GM13976 (cell line): Measurements from ENCODE around the gene THOP1.
A peak's percentile ranks its signal among the peaks of the same experiment; 100 is the strongest.

Experiments used
- DNase-seq: peaks from one replicate; pipeline ENCODE4 v3.0.0; 2012; ENCODE audit warnings: low spot score
- CTCF ChIP-seq: IDR thresholded peaks from 2 replicates; pipeline ENCODE4 v1.5.1; 2012; ENCODE audit warnings: borderline replicate concordance, mild to moderate bottlenecking; ENCODE audit not compliant: insufficient read depth; ENCODE audit errors: extremely low read depth, missing control alignments, control extremely low read depth
- in situ Hi-C: fragments of 300-500 bp; cut with MboI; formaldehyde crosslinking; loops from one replicate; pipeline ENCODE4 v1.12.0; 2022; ENCODE audit warnings: low sequenced_read_pairs, mixed read lengths, inconsistent platforms; ENCODE audit not compliant: unreplicated experiment

Gene THOP1

GRCh38 chr19:2827840-2828489 lies 42.7 kb downstream of the THOP1 start:
- no peak for TF ChIP-seq CTCF
- DNase-seq, result no peak
- in situ Hi-C loops, result no loop called here

DNA sequence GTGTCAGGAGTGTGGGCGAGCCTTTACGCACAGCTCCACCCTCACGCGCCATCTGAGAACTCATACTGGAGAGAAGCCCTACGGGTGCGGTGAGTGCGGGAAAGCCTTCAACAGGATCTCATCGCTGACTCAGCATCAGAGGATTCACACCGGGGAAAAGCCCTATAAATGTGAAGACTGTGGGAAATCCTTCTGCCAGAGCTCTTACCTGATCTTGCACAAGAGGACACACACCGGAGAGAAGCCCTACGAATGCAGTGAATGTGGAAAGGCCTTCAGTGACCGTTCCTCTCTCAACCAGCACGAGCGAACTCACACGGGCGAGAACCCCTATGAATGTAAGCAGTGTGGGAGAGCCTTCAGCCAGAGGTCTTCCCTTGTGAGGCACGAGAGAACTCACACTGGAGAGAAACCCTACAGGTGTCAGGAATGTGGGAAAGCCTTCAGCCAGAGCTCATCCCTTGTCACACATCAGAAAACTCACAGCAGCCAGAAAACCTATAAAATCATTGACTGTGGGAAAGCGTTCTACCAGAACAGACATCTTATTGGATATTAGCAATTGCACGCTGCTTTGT lies 49.1 kb downstream of the THOP1 start:
- in situ Hi-C loops, result no loop called here
- TF ChIP-seq CTCF, result no peak
- no peak for DNase-seq

- in situ Hi-C loops, result no loop called here
- no peak for DNase-seq
- no peak for TF ChIP-seq CTCF
Measured at GRCh38 chr19:2837430-2837829, 52.1 kb downstream of the THOP1 start.

DNA sequence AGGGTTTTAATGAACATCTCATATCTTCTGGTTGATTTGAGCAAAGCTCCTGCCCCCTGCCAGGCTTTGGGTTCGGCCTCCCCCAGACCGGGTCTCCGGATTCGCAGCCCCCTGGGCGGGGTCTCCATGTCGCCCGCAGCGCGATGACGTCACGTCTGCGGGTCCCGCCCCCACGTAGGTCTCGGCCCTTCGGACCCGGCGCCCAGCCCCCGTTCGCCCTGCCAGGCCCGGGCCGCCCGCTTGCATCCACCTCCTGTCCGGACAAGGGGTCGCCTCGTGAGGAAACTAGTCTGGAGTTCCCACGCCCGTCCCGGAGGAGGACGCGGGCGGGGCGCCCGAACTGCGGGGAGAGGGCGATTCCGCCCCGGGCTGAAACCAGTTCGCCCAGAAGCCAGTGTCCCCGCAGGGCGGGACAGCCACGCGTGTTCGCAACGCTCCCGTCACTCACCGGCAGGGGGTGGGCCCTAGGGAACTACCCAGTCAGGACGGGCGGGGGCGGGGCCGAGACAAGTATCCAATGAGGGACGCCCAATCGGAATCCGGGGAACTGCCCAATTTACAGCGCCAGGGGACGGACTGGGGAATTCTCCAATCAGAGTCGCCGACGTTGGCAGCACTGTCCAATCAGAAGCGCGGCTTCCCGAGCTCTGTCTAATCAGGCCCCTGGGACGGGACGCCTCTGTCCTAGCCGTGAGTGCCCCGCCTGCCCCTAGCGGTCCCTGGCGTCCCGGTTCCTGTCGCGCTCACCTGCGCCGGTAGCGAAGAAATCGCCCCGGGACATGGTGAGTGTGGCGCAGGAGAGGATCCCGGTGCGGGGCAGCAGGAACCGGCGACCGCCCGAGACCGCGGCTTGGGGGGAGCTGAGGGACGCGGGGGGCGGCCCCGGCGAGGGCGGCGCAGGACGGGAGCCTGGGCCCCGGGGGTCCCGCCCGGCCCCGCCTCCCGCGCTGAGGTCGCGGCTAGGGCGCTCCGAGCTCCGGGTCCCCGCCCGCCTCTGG lies 55.8 kb downstream of the THOP1 start, which contains the start of gene ZNF555:
Gene ZNF555 (plus strand): TSS at position 682 of the 998 bp plus-strand sequence. CDS start 98 bp downstream, at position 780.
- peak; percentile 58 for TF ChIP-seq CTCF
- peak; percentile 99 for DNase-seq
- in situ Hi-C loops, result no loop called here

DNA sequence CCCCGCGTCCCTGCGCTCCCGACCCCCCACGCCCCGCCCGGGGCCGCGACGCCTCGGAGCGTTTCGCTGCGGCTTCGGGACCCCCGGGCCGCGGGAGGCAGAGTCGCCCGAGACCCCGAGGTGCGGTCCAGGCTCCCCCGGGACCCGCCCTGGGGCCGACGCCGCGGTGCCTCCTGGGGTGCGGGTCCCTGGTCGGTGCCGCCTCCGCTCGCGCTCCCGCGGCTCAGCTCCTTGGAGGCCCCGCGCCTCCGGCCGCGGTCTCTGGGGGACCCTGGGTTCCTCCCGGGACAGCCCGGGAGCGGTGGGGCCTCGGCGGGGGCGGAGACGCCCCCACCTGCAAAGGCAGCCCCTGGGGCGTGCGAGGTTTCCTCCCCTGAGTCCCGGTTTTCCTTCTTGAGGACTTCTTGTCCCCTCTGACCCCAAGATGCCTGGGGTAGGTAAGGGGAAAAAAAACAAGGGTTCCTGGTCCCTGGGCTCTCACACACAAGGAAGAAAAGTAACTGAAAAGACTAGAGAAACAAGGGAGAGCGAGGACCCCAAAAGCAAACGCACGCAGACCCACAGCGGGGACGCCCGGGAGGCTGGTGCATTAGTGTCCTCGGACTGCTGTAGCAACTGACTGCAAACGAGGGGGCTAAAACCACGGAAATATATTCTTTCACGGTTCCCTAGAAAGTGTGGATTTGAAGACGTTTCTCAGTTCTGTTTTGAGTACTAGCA lies 56.7 kb downstream of the THOP1 start:
- no peak for TF ChIP-seq CTCF
- peak; percentile 47 for DNase-seq
- in situ Hi-C loops, result no loop called here

DNA sequence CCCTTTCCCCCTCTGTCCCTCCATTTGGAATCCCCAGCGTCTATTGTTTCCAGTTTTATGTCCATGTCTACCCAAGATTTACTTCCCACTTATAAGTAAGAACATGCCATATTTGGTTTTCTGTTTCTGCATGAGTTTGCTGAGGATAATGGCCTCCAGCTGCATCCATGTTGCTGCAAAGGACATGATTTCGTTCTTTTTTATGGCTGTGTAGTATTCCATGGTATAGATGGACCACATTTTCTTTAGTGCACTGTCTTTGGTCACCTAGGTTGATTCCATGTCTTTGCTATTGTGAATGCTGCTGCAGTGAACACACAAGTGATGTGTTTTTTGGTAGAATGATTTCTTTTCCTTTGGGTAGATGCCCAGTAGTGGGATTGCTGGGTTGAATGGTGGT lies 59.8 kb downstream of the THOP1 start:
- TF ChIP-seq CTCF, result no peak
- DNase-seq, result no peak
- in situ Hi-C loops, result no loop called here
